Activated naive CD4-positive, alpha-beta T cell treated with anti-CD3 and anti-CD28 coated beads, Interleukin-2, amount 50 U/mL, for 72 hours (primary cell): ENCODE measurements around the gene LRP1-AS. TPM values are rescaled to one million over a fixed set of nuclear protein-coding genes. Genes with fewer than 3 reads are reported as not detected.

Experiments used
- ATAC-seq, 2 donors: fragments of 150-1000 bp; cut with Tn5 transposase; 2 replicates each; pipeline ENCODE4 v1.10.0; 2021; ENCODE audit warnings: mild to moderate bottlenecking in 2 of 2, moderate library complexity in 2 of 2
- DNase-seq, 2 donors: peaks; one replicate each; pipeline ENCODE4 v3.0.0; 2021 to 2022; ENCODE audit warnings: low spot score in 2 of 2
- H3K27ac Mint-ChIP-seq, 2 donors: one replicate each; pipeline ENCODE4 v1.8.0; 2022; ENCODE audit warnings: mild to moderate bottlenecking in 2 of 2, mixed read lengths in 2 of 2
- H3K36me3 Mint-ChIP-seq, 2 donors: one replicate each; pipeline ENCODE4 v1.8.0; 2022; ENCODE audit warnings: mixed read lengths in 2 of 2
- H3K9me3 Mint-ChIP-seq, 2 donors: one replicate each; pipeline ENCODE4 v1.8.0; 2022; ENCODE audit warnings: mixed read lengths in 2 of 2
- total RNA-seq, 2 donors: library from RNA; stranded (reverse); gene quantifications; one replicate each; pipeline ENCODE4 v1.2.3, GENCODE V29; 2022

Gene LRP1-AS
- total RNA-seq, 2 donors from 2014 or later = not detected

DNA sequence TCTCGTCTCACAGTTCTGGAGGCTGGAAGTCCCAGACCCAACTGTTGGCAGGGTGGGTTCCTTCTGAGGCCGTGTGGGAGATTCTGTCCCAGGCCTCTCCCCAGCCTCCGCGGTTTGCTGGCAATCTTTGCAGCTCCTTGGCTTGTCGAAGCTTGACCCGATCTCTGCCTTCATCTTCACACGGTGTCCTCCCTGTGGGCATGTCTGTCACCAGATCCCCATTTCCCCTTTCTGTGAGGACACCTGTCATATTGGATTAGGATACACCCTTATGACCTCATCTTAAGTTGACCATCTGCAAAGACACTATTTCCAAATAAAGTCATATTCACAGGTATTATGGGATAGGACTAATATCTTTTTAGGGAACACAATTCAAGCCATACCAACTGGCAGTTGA lies 22.6 kb upstream of the LRP1-AS start:
- ATAC-seq = no peak

DNA sequence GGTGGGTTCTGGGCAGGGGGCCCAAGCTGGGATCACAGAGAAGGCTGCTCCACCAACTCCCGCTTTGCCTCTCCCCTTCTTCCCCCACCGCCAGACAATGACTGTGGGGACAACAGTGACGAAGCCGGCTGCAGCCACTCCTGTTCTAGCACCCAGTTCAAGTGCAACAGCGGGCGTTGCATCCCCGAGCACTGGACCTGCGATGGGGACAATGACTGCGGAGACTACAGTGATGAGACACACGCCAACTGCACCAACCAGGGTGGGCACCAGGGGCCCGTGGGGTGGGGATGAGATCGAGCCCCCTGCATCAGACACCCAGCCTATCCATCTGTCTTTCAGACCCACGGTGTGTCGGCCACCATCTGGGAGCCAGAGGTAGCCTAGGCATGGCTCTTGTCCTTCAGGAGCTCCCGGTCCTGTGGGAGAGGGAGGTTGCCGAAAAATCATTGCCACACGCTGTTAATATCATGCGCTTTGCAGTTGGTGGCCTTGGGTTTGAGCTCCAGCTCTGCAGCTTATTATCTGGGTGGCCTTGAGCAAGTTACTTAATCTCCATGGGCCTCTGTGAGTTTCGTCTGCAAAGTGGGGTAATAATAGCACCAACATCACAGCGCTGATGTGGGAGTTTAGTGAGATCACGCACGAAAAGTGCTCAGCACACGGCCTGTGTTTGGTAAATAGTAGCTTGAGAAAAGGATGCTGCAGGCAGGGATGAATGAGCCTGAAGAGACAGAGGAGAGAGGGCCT lies 21.8 kb upstream of the LRP1-AS start:
- H3K27ac Mint-ChIP-seq = no peak overlapping the region
- DNase-seq = no peak

More for the DNA sequence above, 22.6 kb upstream of the LRP1-AS start:
- H3K9me3 Mint-ChIP-seq = no peaks in the 10 kb centered on the region
- no peak overlapping the region for H3K27ac Mint-ChIP-seq
- no peak for DNase-seq
- no peaks in the 10 kb centered on the region for H3K36me3 Mint-ChIP-seq

GRCh38 chr12:57168058-57168457 lies 20.6 kb upstream of the LRP1-AS start:
- no peak for DNase-seq
- ATAC-seq = no peak
- H3K9me3 Mint-ChIP-seq = no peaks in the 10 kb centered on the region
- no peaks in the 10 kb centered on the region for H3K36me3 Mint-ChIP-seq
- no peak overlapping the region for H3K27ac Mint-ChIP-seq

More for the DNA sequence above, 21.8 kb upstream of the LRP1-AS start:
- H3K9me3 Mint-ChIP-seq = no peaks in the 10 kb centered on the region
- no peak for ATAC-seq
- no peaks in the 10 kb centered on the region for H3K36me3 Mint-ChIP-seq

DNA sequence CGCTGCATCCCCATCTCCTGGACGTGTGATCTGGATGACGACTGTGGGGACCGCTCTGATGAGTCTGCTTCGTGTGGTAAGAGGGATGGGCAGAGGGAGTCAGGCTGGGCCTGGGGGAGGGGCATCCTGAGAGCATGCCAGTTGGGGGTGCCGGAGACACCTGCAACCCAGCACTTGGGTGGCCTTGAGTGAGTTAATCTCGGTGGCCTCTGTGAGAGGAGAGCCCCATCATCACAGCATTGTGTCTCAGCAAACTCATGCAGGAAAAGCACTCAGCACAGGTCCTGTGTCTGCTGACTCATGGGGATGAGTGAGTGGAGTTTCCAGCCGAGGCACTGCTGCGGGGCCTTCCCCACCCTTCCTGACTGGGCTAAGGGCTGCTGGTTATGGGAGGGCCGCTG lies 19.6 kb upstream of the LRP1-AS start:
- H3K36me3 Mint-ChIP-seq = no peaks in the 10 kb centered on the region
- H3K9me3 Mint-ChIP-seq = no peaks in the 10 kb centered on the region
- H3K27ac Mint-ChIP-seq = no peak overlapping the region
- DNase-seq (peak; percentile 20 to 67), ATAC-seq (peak; percentile 91 to 96)

GRCh38 chr12:57165741-57166140 lies 18.3 kb upstream of the LRP1-AS start:
- H3K27ac Mint-ChIP-seq = no peak overlapping the region
- no peaks in the 10 kb centered on the region for H3K36me3 Mint-ChIP-seq
- ATAC-seq (no peak), DNase-seq (no peak)
- H3K9me3 Mint-ChIP-seq = no peaks in the 10 kb centered on the region

DNA sequence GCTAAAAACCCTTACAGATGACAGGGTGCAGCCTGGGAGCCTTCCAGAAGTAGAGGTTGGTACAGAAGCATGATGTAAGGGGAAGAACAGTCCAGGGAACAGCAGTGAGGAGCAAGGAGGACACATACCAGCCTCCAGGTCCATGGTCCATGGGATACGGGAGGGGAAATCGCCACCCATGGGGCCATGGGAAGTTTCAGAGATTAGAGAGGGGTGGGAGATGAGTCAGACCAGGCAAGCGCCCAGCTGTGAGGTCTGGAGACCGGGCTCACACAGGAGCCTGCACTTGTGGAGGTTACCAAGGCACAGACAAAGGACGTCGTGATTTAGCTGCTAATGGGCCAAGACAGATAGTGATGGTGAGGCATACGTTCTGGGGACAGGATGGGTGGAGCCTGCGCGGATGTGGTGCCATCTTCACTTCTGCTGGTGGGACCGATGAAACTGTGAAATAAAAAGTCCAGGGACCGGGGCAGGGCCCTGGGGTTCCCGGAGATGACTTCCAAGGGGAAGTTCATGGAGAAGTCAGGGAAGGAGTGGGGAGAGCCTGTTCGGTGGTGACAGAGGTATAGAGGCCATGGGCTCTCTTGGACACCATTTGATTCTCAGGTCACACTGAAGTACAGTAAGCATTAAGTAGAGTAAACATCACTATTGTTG lies 17.7 kb upstream of the LRP1-AS start:
- DNase-seq = no peak
- H3K27ac Mint-ChIP-seq = peak overlapping the region in 1 of 2 donors; percentile 26
- no peaks in the 10 kb centered on the region for H3K36me3 Mint-ChIP-seq
- ATAC-seq = no peak
- no peaks in the 10 kb centered on the region for H3K9me3 Mint-ChIP-seq

DNA sequence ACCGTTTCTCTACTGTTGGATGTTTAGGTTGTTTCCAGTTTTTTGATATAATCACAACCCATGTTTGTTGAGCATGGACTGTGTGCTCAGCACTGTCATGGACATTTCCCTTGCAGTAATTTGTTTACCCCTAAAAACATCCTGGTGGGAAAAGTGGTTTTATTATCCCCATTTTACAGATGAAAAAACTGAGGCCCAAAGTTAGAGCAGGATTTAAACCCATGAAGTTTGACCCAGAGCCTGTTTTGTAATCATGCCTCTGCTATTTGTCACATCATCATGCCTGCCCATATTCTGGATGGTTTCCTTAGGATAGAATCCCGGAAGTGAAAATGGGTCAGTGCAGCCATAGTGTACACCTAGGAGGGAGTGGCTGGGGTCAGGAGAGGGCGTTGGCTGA lies 17.0 kb upstream of the LRP1-AS start:
- Mint-ChIP-seq H3K36me3 (no peaks in the 10 kb centered on the region), H3K9me3 (no peaks in the 10 kb centered on the region), H3K27ac (no peak overlapping the region)
- DNase-seq = no peak
- no peak for ATAC-seq

DNA sequence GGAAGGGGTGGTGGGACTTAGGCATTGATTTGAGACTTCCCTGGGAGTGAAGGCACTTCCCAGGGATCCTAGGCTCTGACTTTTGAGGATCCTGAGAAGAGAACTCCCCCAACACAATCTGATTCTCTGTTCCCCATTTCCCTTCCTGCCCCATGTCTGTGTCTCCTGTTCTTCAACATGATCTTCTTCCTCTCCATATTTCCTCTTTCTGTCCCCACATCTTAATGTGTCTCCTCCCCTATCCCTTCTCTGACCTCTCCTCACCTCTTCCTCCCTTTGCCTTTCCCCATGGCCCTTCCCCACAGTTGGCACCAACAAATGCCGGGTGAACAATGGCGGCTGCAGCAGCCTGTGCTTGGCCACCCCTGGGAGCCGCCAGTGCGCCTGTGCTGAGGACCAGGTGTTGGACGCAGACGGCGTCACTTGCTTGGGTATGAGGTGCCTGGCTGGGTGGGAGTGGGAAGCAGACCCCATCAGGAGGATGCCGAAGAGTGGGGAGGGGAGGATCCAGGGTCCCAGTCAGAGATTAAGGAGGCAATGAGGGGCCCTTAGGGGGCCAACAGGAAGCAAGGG lies 15.2 kb upstream of the LRP1-AS start:
- Mint-ChIP-seq H3K36me3 (no peaks in the 10 kb centered on the region), H3K9me3 (no peaks in the 10 kb centered on the region), H3K27ac (no peak overlapping the region)
- DNase-seq (no peak), ATAC-seq (no peak)

- ATAC-seq = no peak
- Mint-ChIP-seq H3K9me3 (no peaks in the 10 kb centered on the region), H3K27ac (no peak overlapping the region), H3K36me3 (no peaks in the 10 kb centered on the region)
- DNase-seq = no peak
These were observed 14.1 kb upstream of the LRP1-AS start for GRCh38 chr12:57161491-57161890.

GRCh38 chr12:57160741-57161140 lies 13.3 kb upstream of the LRP1-AS start:
- ATAC-seq = no peak
- H3K36me3 Mint-ChIP-seq = no peaks in the 10 kb centered on the region
- no peaks in the 10 kb centered on the region for H3K9me3 Mint-ChIP-seq

DNA sequence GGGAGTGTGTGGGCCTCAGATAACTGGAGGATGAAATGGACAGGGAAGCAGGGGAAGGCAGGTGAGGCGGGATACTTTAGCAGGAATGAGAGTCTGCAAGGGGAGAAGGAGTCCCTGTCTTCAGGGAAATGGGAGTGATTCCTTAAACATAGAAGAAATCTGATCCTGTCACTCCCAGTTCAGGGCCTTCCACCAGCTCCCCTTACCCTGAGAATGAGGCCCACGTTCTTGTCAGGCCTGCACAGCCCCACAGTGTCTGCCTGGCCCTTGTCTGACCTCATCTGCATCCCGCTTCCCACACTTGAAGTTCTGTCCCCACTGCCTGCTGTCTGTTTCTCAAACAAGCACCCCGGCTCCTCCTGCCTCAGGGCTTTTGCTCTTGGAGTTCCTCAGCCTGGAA lies 12.6 kb upstream of the LRP1-AS start:
- DNase-seq = no peak
- Mint-ChIP-seq H3K27ac (no peak overlapping the region), H3K9me3 (no peaks in the 10 kb centered on the region), H3K36me3 (no peaks in the 10 kb centered on the region)
- no peak for ATAC-seq

More at GRCh38 chr12:57160741-57161140, 13.3 kb upstream of the LRP1-AS start:
- DNase-seq = no peak
- no peak overlapping the region for H3K27ac Mint-ChIP-seq

- Mint-ChIP-seq H3K9me3 (no peaks in the 10 kb centered on the region), H3K36me3 (no peaks in the 10 kb centered on the region), H3K27ac (no peak overlapping the region)
- no peak for DNase-seq
- ATAC-seq = no peak
These were observed 11.9 kb upstream of the LRP1-AS start for GRCh38 chr12:57159311-57159710.

DNA sequence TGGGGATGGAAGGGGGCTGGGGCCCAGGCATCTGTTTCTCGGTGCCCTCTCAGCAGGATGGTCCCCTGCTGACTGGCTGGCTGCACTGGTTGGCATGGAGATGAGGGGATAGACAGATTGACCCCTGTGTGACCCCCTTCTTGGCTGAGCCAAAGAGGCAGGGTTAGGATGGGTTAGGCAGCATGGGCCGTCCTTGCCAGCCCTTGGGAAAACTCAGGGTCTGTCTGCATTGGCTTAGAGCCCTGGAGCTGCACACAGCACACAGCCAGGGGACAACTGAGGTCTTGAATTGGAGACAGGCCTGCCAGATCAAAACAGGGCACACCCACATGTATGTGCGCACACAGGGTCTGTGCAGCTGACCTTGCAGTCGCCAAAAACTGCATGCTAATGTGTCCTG lies 11.2 kb upstream of the LRP1-AS start:
- Mint-ChIP-seq H3K27ac (no peak overlapping the region), H3K9me3 (no peaks in the 10 kb centered on the region), H3K36me3 (no peaks in the 10 kb centered on the region)
- ATAC-seq = no peak
- DNase-seq = no peak

DNA sequence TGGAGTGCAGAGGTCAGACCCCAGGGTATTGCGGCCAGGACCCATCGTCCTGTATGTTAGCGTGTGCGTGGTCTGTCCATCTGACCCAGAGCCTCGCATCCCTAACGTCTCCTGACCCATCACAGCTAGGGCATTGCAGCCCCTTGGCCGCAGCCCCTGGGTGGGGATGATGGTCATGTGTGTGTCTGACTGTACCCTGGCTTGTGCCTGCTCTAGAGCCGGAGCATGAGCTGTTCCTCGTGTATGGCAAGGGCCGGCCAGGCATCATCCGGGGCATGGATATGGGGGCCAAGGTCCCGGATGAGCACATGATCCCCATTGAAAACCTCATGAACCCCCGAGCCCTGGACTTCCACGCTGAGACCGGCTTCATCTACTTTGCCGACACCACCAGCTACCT lies 10.8 kb upstream of the LRP1-AS start:
- ATAC-seq = no peak
- H3K27ac Mint-ChIP-seq = no peak overlapping the region
- DNase-seq = no peak
- no peaks in the 10 kb centered on the region for H3K36me3 Mint-ChIP-seq
- no peaks in the 10 kb centered on the region for H3K9me3 Mint-ChIP-seq

DNA sequence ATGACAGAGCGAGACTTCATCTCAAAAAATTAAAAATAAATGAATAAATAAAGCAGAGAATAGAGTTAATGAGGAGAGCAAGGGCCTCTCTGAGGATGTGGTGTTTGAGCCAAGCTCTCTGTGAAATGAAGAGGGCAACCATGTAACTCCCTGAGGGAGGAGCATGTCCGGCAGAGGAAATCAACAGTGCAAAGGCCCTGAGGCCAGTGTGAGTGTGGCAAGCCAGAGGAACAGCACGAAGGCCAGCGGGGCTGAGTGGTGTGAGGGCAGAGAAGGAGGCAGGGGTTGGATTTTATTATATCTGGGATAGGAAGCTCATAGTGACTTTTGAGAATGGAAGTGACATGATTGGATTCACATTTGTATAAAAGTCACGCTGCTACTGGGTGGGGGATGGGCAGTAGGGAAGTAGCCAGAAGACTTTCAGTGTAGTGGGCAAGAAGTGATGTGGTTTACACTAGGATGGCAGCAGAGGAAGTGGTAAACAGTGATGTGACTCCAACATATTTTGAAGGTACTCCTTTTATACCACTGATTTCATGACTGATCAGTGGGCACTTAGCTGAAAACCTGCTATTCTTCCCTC lies 10.3 kb upstream of the LRP1-AS start:
- DNase-seq = no peak
- H3K27ac Mint-ChIP-seq = peak overlapping the region; percentile 12 to 58
- no peaks in the 10 kb centered on the region for H3K36me3 Mint-ChIP-seq
- no peaks in the 10 kb centered on the region for H3K9me3 Mint-ChIP-seq
- ATAC-seq = no peak

GRCh38 chr12:57156701-57157403 lies 9.4 kb upstream of the LRP1-AS start:
- H3K9me3 Mint-ChIP-seq = no peaks in the 10 kb centered on the region
- DNase-seq = no peak
- no peaks in the 10 kb centered on the region for H3K36me3 Mint-ChIP-seq
- ATAC-seq = no peak
- H3K27ac Mint-ChIP-seq = no peak overlapping the region
